H9 (cell line): ENCODE results near the gene ZHX3. TPM values are rescaled to one million over a fixed set of nuclear protein-coding genes. Genes with fewer than 3 reads are reported as not detected.

Experiments used
- DNase-seq: peaks from one replicate; pipeline ENCODE4 v3.0.0-alpha.2; 2017
- H2AFZ ChIP-seq: one replicate; pipeline ENCODE4 v1.6.1; 2013; ENCODE audit warnings: mild to moderate bottlenecking, low read length, control low read depth, moderate library complexity
- H2AK5ac ChIP-seq: 2 replicates; pipeline ENCODE4 v1.6.1; 2013; ENCODE audit warnings: low read length, control low read depth, mixed read lengths; ENCODE audit not compliant: insufficient read length
- H2BK120ac ChIP-seq: one replicate; pipeline ENCODE4 v1.6.1; 2013; ENCODE audit warnings: low read depth, mild to moderate bottlenecking, low read length, control low read depth, inconsistent platforms; ENCODE audit not compliant: poor library complexity, severe bottlenecking
- H2BK12ac ChIP-seq: 2 replicates; pipeline ENCODE4 v1.6.1; 2013; ENCODE audit warnings: low read length, control low read depth, mixed read lengths, low read depth; ENCODE audit not compliant: insufficient read length
- H2BK15ac ChIP-seq: 2 replicates; pipeline ENCODE4 v1.6.1; 2013; ENCODE audit warnings: low read depth, low read length, control low read depth
- H2BK20ac ChIP-seq: one replicate; pipeline ENCODE4 v1.6.1; 2013; ENCODE audit warnings: low read depth, mild to moderate bottlenecking, low read length, control low read depth, inconsistent platforms; ENCODE audit not compliant: poor library complexity, severe bottlenecking
- H2BK5ac ChIP-seq: 2 replicates; pipeline ENCODE4 v1.6.1; 2013; ENCODE audit warnings: low read length, control low read depth, mixed read lengths; ENCODE audit not compliant: insufficient read length
- H3K14ac ChIP-seq: 2 replicates; pipeline ENCODE4 v1.6.1; 2013; ENCODE audit warnings: low read length, control low read depth; ENCODE audit not compliant: insufficient read depth
- H3K18ac ChIP-seq: 2 replicates; pipeline ENCODE4 v1.6.1; 2013; ENCODE audit warnings: low read depth, mild to moderate bottlenecking, mixed read lengths, low read length, control low read depth; ENCODE audit not compliant: insufficient read length
- H3K23ac ChIP-seq: 2 replicates; pipeline ENCODE4 v1.6.1; 2013; ENCODE audit warnings: low read length, control low read depth, mixed read lengths, low read depth; ENCODE audit not compliant: insufficient read length
- H3K23me2 ChIP-seq: 2 replicates; pipeline ENCODE4 v1.6.1; 2013; ENCODE audit warnings: low read depth, mild to moderate bottlenecking, mixed read lengths, low read length, control low read depth; ENCODE audit not compliant: insufficient read length, poor library complexity, severe bottlenecking
- H3K27ac ChIP-seq: 2 replicates; pipeline ENCODE4 v1.5.1; 2013; ENCODE audit warnings: low read length, control low read depth, mixed read lengths, low read depth; ENCODE audit not compliant: insufficient read length
- H3K27me3 ChIP-seq: 2 replicates; pipeline ENCODE4 v1.6.1; 2013; ENCODE audit warnings: low read length, control low read depth, inconsistent platforms; ENCODE audit not compliant: insufficient read depth
- H3K4ac ChIP-seq: 2 replicates; pipeline ENCODE4 v1.6.1; 2013; ENCODE audit warnings: low read depth, mild to moderate bottlenecking, control low read depth, inconsistent platforms, low read length, moderate library complexity
- H3K4me1 ChIP-seq: 2 replicates; pipeline ENCODE4 v1.6.1; 2013; ENCODE audit warnings: low read length, control low read depth, inconsistent platforms; ENCODE audit not compliant: insufficient read depth
- H3K4me2 ChIP-seq: 2 replicates; pipeline ENCODE4 v1.6.1; 2013; ENCODE audit warnings: low read length, control low read depth, mixed read lengths; ENCODE audit not compliant: insufficient read length, insufficient read depth
- H3K56ac ChIP-seq: 2 replicates; pipeline ENCODE4 v1.6.1; 2013; ENCODE audit warnings: low read depth, mild to moderate bottlenecking, mixed read lengths, low read length, control low read depth; ENCODE audit not compliant: insufficient read length
- H3K79me1 ChIP-seq: 2 replicates; pipeline ENCODE4 v1.6.1; 2013; ENCODE audit warnings: low read depth, mild to moderate bottlenecking, moderate library complexity, low read length, control low read depth, inconsistent platforms; ENCODE audit not compliant: insufficient read depth, poor library complexity, severe bottlenecking
- H3K79me2 ChIP-seq: 2 replicates; pipeline ENCODE4 v1.6.1; 2013; ENCODE audit warnings: low read length, control low read depth, inconsistent platforms; ENCODE audit not compliant: insufficient read depth
- H3K9ac ChIP-seq: 2 replicates; pipeline ENCODE4 v1.6.1; 2013; ENCODE audit warnings: low read length, control low read depth, mixed read lengths; ENCODE audit not compliant: insufficient read length; ENCODE audit errors: extremely low read depth
- H3K9me3 ChIP-seq: one replicate; pipeline ENCODE4 v1.6.1; 2013; ENCODE audit warnings: low read depth, low read length, inconsistent platforms; ENCODE audit not compliant: control insufficient read depth
- H3T11ph ChIP-seq: one replicate; pipeline ENCODE4 v1.6.1; 2013; ENCODE audit warnings: mild to moderate bottlenecking, low read length, control low read depth, inconsistent platforms
- H4K20me1 ChIP-seq: one replicate; pipeline ENCODE4 v1.6.1; 2013; ENCODE audit not compliant: control insufficient read depth, insufficient read length, insufficient read depth
- H4K5ac ChIP-seq: 2 replicates; pipeline ENCODE4 v1.6.1; 2013; ENCODE audit warnings: low read depth, mild to moderate bottlenecking, mixed read lengths, low read length, control low read depth; ENCODE audit not compliant: insufficient read length
- H4K8ac ChIP-seq: replicated peaks from 2 replicates; pipeline ENCODE4 v1.6.1; 2013; ENCODE audit warnings: low read length, control low read depth, mixed read lengths, low read depth; ENCODE audit not compliant: insufficient read length
- H4K91ac ChIP-seq: 2 replicates; pipeline ENCODE4 v1.6.1; 2013; ENCODE audit warnings: low read depth, mild to moderate bottlenecking, moderate library complexity, mixed read lengths, low read length, control low read depth; ENCODE audit not compliant: insufficient read length
- H3K27ac Mint-ChIP-seq, 3 experiments: 2 replicates in 2 of 3; 3 replicates in 1 of 3; pipeline ENCODE4 v1.8.0; 2020 to 2021; ENCODE audit warnings: mixed read lengths in 3 of 3, mild to moderate bottlenecking in 1 of 3, moderate library complexity in 1 of 3
- H3K27me3 Mint-ChIP-seq: 2 replicates; pipeline ENCODE4 v1.8.0; 2021; ENCODE audit warnings: low read depth, mild to moderate bottlenecking, moderate library complexity, mixed read lengths
- H3K36me3 Mint-ChIP-seq, 3 experiments: 2 replicates in 2 of 3; 3 replicates in 1 of 3; pipeline ENCODE4 v1.8.0; 2020 to 2021; ENCODE audit warnings: low read depth in 3 of 3, mixed read lengths in 3 of 3; ENCODE audit not compliant: insufficient read depth in 1 of 3
- H3K4me1 Mint-ChIP-seq, 2 experiments: 2 replicates each; pipeline ENCODE4 v1.8.0; 2020; ENCODE audit warnings: mixed read lengths in 2 of 2
- H3K4me3 Mint-ChIP-seq, 2 experiments: 2 replicates in 1 of 2; 3 replicates in 1 of 2; pipeline ENCODE4 v1.8.0; 2020 to 2021; ENCODE audit warnings: mild to moderate bottlenecking in 2 of 2, mixed read lengths in 2 of 2, moderate library complexity in 1 of 2
- H3K9me3 Mint-ChIP-seq, 2 experiments: 2 replicates in 1 of 2; 3 replicates in 1 of 2; pipeline ENCODE4 v1.8.0; 2020; ENCODE audit warnings: mild to moderate bottlenecking in 2 of 2, mixed read lengths in 2 of 2, moderate library complexity in 1 of 2
- WGBS: extraction: QIAGEN DNeasy Blood & Tissue Kit; methylation state at CpG from one replicate; pipeline ENCODE4 v1.1.7; 2013; ENCODE audit warnings: missing lambda C conversion rate, low lambda C conversion rate, mixed read lengths; ENCODE audit not compliant: insufficient read length; ENCODE audit errors: extremely low coverage; 5-methylcytosine and 5-hydroxymethylcytosine counted together
- total RNA-seq: library from RNA; stranded (reverse); gene quantifications from 2 replicates; pipeline ENCODE4 v1.2.1, GENCODE V29; 2021
- TF ChIP-seq, protein P1 (sequence below): fragments of 200-600 bp; sonication (generic); conservative IDR thresholded peaks from 3 replicates; pipeline ENCODE4 v1.8.0; 2021; ENCODE audit warnings: antibody characterized with exemption, mild to moderate bottlenecking

The ZHX3 gene
- total RNA-seq, 1 experiment from 2014 or later: 4.4 TPM

DNA sequence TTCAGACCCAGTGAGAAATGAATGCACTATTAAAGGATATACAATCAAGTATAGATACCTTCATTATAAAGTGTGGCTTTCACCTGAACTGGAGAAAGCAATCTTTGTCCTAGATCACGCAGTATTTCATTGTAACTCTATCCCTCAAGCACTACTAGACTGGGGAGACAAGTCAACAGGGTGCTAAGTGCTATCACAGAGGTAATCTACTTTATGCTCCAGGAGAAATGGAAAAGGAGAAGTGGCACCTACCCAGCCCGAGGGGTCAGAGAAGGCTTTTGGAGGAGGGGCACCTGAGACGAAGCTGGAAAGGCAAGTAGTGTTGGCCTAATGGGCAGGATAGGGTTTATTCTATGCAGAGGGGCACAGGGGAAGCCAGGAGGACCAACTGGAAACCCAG lies 17.1 kb downstream of the ZHX3 start:
- Mint-ChIP-seq H3K27ac (no peak overlapping the region; a peak in 1 of 7 replicates), H3K9me3 (no peaks in the 10 kb centered on the region), H3K27me3 (no peaks in the 10 kb centered on the region; the same call in 1 of the 2 replicates), H3K4me3 (no peak overlapping the region), H3K36me3 (no peaks in the 10 kb centered on the region), H3K4me1 (peaks cover 18 to 25% of the 10 kb centered on the region in 2 experiments)
- Histone ChIP-seq H2BK20ac (no peak overlapping the region), H2BK5ac (no peak overlapping the region), H2BK15ac (no peak overlapping the region), H3K14ac (no peak overlapping the region), H3K79me1 (no peaks in the 10 kb centered on the region), H3K23me2 (no peaks in the 10 kb centered on the region), H3K56ac (no peak overlapping the region), H3K18ac (no peak overlapping the region), H4K91ac (no peak overlapping the region), H2BK120ac (no peak overlapping the region), H2AFZ (no peak overlapping the region), H4K20me1 (no peaks in the 10 kb centered on the region), H3K4ac (no peak overlapping the region), H2AK5ac (no peak overlapping the region), H3T11ph (no peak overlapping the region), H3K27me3 (no peaks in the 10 kb centered on the region), H3K27ac (no peak overlapping the region), H4K5ac (no peak overlapping the region), H3K4me1 (peaks cover 5% of the 10 kb centered on the region; the same call in 1 of the 2 replicates), H3K79me2 (no peaks in the 10 kb centered on the region), H3K23ac (no peak overlapping the region), H2BK12ac (no peak overlapping the region), H3K9me3 (no peaks in the 10 kb centered on the region), H3K4me2 (no peak overlapping the region), H3K9ac (no peak overlapping the region), H4K8ac (no peak overlapping the region)
- no CpG with 5 or more reads among the region's 3 CpGs for WGBS
- no peak for DNase-seq
- TF ChIP-seq, protein P1, sequence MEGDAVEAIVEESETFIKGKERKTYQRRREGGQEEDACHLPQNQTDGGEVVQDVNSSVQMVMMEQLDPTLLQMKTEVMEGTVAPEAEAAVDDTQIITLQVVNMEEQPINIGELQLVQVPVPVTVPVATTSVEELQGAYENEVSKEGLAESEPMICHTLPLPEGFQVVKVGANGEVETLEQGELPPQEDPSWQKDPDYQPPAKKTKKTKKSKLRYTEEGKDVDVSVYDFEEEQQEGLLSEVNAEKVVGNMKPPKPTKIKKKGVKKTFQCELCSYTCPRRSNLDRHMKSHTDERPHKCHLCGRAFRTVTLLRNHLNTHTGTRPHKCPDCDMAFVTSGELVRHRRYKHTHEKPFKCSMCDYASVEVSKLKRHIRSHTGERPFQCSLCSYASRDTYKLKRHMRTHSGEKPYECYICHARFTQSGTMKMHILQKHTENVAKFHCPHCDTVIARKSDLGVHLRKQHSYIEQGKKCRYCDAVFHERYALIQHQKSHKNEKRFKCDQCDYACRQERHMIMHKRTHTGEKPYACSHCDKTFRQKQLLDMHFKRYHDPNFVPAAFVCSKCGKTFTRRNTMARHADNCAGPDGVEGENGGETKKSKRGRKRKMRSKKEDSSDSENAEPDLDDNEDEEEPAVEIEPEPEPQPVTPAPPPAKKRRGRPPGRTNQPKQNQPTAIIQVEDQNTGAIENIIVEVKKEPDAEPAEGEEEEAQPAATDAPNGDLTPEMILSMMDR: no peak
